ENCODE results near the gene NTM.
A peak's percentile ranks its signal among the peaks of the same experiment; 100 is the strongest.

The NTM gene

DNA sequence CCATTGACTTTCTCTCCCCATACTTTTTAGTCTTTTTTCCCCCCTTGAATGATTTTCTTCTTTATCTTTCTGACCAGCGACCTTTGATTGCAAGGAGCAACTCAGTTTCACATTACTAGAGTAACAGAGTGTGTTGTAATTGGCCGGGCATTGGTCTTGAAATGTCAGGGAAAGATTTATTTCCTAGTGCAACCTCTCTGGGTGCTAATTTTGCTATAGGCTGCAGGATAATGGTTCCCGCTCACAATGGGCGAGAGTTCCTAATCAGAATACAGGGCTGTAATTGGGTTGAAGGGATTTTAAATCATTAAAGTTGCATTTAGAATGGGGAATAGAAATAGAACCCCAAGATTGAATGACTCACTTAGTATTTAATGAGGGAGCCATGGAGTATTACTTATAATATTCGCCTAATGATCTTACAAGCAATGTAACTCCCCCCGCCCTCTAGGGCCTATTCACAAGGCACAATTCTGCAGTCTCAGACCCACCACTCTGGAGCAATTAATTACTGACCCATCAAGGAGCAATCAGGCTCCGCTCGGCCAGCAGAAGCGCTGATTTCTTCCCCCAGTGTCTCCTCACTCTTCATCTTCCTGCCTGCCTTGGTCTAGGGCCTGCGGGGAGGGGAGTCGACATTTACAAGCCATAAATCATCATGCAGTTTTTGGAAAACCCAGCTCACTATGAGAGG lies 725.9 kb downstream of the NTM start:
- no peak overlapping the region for H3K4me3 ChIP-seq (ENCODE audit: low read depth, low read length)
- TF ChIP-seq, protein P1, sequence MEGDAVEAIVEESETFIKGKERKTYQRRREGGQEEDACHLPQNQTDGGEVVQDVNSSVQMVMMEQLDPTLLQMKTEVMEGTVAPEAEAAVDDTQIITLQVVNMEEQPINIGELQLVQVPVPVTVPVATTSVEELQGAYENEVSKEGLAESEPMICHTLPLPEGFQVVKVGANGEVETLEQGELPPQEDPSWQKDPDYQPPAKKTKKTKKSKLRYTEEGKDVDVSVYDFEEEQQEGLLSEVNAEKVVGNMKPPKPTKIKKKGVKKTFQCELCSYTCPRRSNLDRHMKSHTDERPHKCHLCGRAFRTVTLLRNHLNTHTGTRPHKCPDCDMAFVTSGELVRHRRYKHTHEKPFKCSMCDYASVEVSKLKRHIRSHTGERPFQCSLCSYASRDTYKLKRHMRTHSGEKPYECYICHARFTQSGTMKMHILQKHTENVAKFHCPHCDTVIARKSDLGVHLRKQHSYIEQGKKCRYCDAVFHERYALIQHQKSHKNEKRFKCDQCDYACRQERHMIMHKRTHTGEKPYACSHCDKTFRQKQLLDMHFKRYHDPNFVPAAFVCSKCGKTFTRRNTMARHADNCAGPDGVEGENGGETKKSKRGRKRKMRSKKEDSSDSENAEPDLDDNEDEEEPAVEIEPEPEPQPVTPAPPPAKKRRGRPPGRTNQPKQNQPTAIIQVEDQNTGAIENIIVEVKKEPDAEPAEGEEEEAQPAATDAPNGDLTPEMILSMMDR (IDR thresholded peaks at IDR 0.05; ENCODE audit: low read depth, low read length), result no peak

DNA sequence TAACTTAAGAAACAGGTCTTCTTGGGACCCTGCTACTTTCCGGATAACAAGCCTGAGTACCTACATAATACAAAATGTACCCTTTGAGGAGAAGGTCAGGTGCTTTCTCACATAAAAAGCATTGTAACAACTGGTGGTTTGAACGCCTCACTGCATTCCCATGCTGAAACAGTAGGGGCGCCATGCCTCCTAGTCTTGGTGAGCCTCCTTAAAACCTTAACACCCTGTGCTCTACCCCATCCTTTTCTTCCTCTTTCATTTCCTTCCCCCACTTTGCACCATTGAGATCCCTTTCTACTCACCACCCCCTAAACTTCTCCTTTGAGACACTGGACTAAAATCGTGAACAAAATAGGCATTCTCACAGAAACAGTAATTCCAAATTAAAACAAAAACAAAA lies 729.3 kb downstream of the NTM start:
- TF ChIP-seq, protein P1 (IDR thresholded peaks at IDR 0.05; ENCODE audit: low read depth, low read length), result peak; percentile 28; the same call in 1 of the 2 replicates
- no peak overlapping the region for H3K4me3 ChIP-seq (ENCODE audit: low read depth, low read length)

DNA sequence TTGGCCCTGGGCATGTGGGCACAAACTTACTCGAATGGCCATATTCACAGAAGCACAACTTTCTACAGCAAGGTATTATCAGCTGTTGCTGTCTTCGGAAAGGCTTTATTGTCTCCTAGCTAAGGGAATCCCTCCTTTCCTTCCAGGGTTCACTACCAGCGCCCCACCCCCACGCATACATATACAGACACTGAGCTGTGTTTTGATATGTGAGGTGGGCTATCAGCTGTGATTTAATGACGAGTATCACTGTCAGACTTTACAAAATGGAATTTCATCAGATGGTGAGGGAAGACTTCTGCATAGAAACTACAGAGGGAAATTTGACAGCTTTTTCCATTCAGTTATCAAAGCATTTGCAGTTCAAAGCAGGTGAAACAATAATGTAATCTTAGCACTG lies 730.2 kb downstream of the NTM start:
- TF ChIP-seq, protein P1 (IDR thresholded peaks at IDR 0.05; ENCODE audit: low read depth, low read length), result no peak

DNA sequence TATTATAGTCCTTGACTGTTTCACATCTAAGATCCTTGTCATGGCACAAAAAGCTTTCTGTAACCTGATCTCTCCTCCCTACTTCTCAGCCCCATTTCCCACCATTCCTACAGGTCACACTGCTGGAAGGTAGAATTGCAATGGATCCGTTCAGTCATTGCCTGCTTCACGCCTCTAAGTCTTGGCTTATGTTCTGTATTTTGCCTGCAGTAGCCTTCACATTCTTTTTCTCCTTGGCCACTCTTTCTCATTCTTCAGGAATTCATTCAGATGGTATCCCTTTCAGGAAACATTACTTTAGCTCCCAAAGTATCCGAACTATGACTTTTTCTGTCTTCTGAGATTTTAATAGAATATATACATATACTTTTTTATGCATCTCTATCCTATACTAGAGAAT lies 731.5 kb downstream of the NTM start:
- TF ChIP-seq, protein P1 (IDR thresholded peaks at IDR 0.05; ENCODE audit: low read depth, low read length), result no peak
- H3K4me3 ChIP-seq (ENCODE audit: low read depth, low read length), result no peak overlapping the region

More for the DNA sequence above, 730.2 kb downstream of the NTM start:
- no peak overlapping the region for H3K4me3 ChIP-seq (ENCODE audit: low read depth, low read length)

DNA sequence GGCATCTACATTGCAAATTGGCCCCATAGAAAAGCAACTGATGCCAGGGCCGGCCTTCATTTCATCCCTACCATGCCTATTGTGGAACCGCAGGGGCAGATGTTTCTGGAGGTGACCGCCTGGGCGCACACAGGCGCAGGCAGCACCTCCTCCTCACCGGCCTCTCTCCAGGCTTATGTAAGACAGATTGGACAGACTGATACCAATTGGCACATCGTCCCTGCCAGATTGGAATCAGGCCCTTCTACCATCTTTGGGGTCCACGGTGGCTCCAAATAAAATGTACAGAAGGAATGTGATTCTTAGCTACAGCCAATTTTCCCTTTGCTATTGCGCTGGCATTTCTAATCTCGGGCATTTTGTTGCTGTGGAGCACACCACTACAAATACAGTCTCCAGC lies 732.6 kb downstream of the NTM start:
- TF ChIP-seq, protein P1 (IDR thresholded peaks at IDR 0.05; ENCODE audit: low read depth, low read length), result no peak
- no peak overlapping the region for H3K4me3 ChIP-seq (ENCODE audit: low read depth, low read length)

DNA sequence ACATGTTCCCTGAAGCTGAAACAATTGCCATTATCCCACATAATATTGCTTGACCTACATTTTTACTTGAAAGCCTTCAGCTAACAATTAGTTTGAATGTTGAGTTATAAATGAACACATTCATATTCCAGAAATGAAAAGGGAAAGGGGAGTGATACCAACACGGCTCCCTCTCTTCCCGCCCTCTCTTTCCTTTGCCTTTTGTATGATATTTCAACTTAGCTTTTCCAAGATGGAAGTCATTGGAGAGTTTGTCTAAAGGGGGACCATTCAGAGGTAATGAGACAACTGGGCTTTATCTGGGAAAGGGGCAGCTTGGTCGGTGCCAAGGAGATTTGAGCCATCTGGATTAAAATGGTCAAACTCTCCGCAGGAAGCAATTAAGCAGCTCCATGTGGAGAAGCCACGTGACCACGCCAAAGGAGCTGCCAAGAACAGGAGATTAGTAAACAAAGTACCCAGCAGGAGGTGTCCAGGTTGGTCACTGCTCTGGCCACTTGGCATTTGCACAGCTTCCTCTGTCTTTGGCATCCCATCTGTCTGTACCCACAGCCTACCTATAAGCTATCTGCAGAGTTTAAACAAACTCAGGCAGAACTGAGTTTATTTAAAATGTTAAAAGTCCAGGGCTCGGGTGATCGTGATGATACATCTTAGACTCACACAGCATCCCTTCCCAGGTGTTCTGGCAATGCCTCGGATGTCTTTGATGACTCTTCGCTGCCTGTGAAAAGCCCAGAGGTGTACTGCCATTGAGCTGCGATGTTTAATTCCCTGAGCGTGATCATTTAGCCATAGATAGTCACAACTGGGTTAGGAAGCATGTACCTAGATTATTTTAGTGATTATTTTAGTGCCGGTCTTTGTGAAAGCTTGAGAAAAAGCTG lies 735.9 kb downstream of the NTM start:
- TF ChIP-seq, protein P1 (IDR thresholded peaks at IDR 0.05; ENCODE audit: low read depth, low read length), result no peak
- no peak overlapping the region for H3K4me3 ChIP-seq (ENCODE audit: low read depth, low read length)

DNA sequence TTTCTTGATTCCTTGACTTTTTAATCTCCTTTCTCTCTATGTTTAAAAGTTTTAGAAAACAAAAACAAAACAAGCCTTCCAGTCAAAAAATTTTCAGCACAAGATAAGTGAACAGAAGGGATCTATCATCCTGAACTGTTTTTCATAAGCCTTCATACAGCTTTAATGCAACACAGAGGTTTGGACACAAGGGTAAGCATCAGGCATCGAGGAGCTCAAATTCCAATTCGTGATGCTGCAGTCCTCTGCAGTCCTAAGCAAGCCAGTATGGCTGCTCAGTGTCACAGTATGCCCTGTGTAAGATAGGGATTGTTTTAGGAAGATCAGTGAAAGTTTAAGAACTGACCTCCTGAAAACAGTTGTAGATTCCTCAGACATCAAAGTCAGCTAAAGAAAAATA lies 740.9 kb downstream of the NTM start:
- H3K4me3 ChIP-seq (ENCODE audit: low read depth, low read length), result peak overlapping the region; percentile 18; the same call in 1 of the 2 replicates
- TF ChIP-seq, protein P1 (IDR thresholded peaks at IDR 0.05; ENCODE audit: low read depth, low read length), result no peak
